GM12892 (cell line): ENCODE data around the gene CPSF6.

ENCODE experiments used
- POLR2A ChIP-seq: IDR thresholded peaks from 2 replicates; pipeline ENCODE4 v1.6.1; 2011; ENCODE audit warnings: low read depth, low read length, control low read depth
- POLR2AphosphoS5 ChIP-seq: IDR thresholded peaks from 2 replicates; pipeline ENCODE4 v1.6.1; 2011; ENCODE audit warnings: low read depth, low read length, control low read depth
- TAF1 ChIP-seq: IDR thresholded peaks from 2 replicates; pipeline ENCODE4 v1.6.1; 2011; ENCODE audit warnings: low read depth, mild to moderate bottlenecking, control low read depth, low read length, borderline replicate concordance

DNA sequence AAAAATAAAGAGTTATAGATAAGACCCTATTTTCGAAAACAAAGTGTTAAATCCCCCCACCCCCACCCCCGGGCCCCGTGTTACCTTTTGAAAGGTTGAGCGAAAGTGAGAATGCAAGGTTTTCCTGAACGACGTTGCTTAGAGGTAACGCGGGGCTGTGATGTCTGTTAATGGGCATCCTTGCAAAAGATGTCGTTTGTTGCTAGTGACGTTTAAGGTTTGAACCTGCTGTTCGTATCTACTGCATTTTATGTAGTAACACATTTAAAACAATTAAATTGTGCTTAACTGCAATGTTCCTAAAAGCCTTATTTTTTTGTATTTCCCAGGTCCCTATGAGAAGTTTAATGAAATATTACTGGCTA lies 1.2 kb downstream of the CPSF6 start:
- no peak for TF ChIP-seq POLR2A
- no peak for TF ChIP-seq POLR2AphosphoS5
- no peak for TF ChIP-seq TAF1
